Esophagus muscularis mucosa (tissue), 4 donors: Measurements from ENCODE around the gene AFF1. TPM values are rescaled to one million over a fixed set of nuclear protein-coding genes. Genes with fewer than 3 reads are reported as not detected.
"Not testable (repeated sequence)": the region's sequence is repeated elsewhere in the genome, so short reads cannot be mapped to it uniquely, and the experiment has no call there.

Experiments
- DNase-seq: peaks from one replicate; pipeline ENCODE4 v3.0.0-alpha.2; 2017; ENCODE audit errors: extremely low spot score
- H3K27ac ChIP-seq, 4 donors: fragments of 200-600 bp; sonication (generic); replicated peaks in 1 of 4; 1 replicate in 3 of 4; 2 replicates in 1 of 4; pipeline ENCODE4 v1.5.1; 2016 to 2019; ENCODE audit warnings: mild to moderate bottlenecking in 1 of 4
- H3K27me3 ChIP-seq, 4 donors: fragments of 200-600 bp; sonication (generic); one replicate each; pipeline versions ENCODE4 v1.5.1 to v1.6.0; 2016 to 2019
- H3K36me3 ChIP-seq, 4 donors: fragments of 200-600 bp; sonication (generic); one replicate each; pipeline ENCODE4 v1.5.1; 2016 to 2019
- H3K4me1 ChIP-seq, 4 donors: fragments of 200-600 bp; sonication (generic); one replicate each; pipeline ENCODE4 v1.5.1; 2016 to 2019
- H3K4me3 ChIP-seq, 4 donors: fragments of 200-600 bp; sonication (generic); 1 replicate in 2 of 4; 2 replicates in 2 of 4; pipeline ENCODE4 v1.5.1; 2016 to 2019; ENCODE audit warnings: mild to moderate bottlenecking in 4 of 4, moderate library complexity in 1 of 4
- H3K9me3 ChIP-seq, 4 donors: fragments of 200-600 bp; sonication (generic); 1 replicate in 3 of 4; 2 replicates in 1 of 4; pipeline ENCODE4 v1.5.1; 2016 to 2019
- CTCF ChIP-seq, 3 experiments: fragments of 200-600 bp in 2 of 3; fragments of 450-650 bp in 1 of 3; sonication (generic) in 2 of 3; IDR thresholded peaks; one replicate each; pipeline ENCODE4 v1.5.1; 2017 to 2019; ENCODE audit warnings: antibody characterized with exemption in 3 of 3, mild to moderate bottlenecking in 2 of 3, moderate library complexity in 1 of 3
- EP300 ChIP-seq: sonication (generic); formaldehyde crosslinking; IDR thresholded peaks from one replicate; pipeline ENCODE4 v1.6.1; 2017; ENCODE audit warnings: antibody characterized with exemption
- POLR2A ChIP-seq: fragments of 450-650 bp; IDR thresholded peaks from one replicate; pipeline ENCODE4 v1.6.1; 2017; ENCODE audit warnings: antibody characterized with exemption, moderate library complexity, mild to moderate bottlenecking, low read depth
- POLR2AphosphoS5 ChIP-seq, 2 donors: sonication (generic); formaldehyde crosslinking; IDR thresholded peaks; one replicate each; pipeline ENCODE4 v1.6.1; 2017; ENCODE audit warnings: antibody characterized with exemption in 2 of 2
- WGBS: methylation state at CpG from one replicate; pipeline ENCODE4 v1.1.5; 2018; 5-methylcytosine and 5-hydroxymethylcytosine counted together
- intact Hi-C: fragments of 100-400 bp; cut with DNase I; formaldehyde crosslinking; loops from one replicate; pipeline ENCODE4 v1.15.1; 2023
- total RNA-seq, 4 donors: library from RNA; depleted of rRNA; stranded (reverse); fragments of >200 nt; gene quantifications; one replicate each; pipeline versions ENCODE4 v1.1.0 to v1.2.1, GENCODE V29; 2016

The AFF1 gene
- total RNA-seq, 4 donors from 2014 or later: 53.6 to 85.2 (median 70.6) TPM

DNA sequence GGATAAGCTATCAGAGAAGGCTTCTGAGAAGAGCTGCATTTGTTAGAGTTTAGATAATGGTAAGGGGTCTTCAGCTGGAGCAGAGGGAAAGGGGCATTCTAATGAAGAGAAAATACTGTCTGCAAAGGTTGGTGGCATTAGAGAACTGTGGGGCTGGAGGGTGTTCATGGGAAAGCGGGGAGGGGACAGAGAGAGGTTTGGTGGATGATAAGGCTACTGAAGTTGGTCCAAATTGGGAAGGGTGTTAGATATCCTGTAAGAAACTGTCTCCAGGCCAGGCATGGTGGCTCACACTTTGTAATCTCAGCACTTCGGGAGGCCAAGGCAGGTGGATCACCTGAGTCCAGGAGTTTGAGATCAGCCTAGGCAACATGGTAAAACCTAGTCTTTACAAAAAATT, 59.9 kb downstream of the AFF1 start:
- DNase-seq: no peak
- no peak overlapping the region for H3K4me3 ChIP-seq
- no peaks in the 10 kb centered on the region for H3K9me3 ChIP-seq
- WGBS: 93% methylated on average over 2 of the region's 2 CpGs
- no peak overlapping the region for H3K27ac ChIP-seq
- no peak for TF ChIP-seq CTCF (IDR thresholded peaks at IDR 0.05)
- TF ChIP-seq EP300: no peak
- no peak for TF ChIP-seq POLR2A
- no peak for TF ChIP-seq POLR2AphosphoS5 (IDR thresholded peaks at IDR 0.05)
- no peaks in the 10 kb centered on the region for H3K27me3 ChIP-seq
- peaks cover 15 to 18% (median 16%) of the 10 kb centered on the region in 4 donors for H3K4me1 ChIP-seq
- intact Hi-C loops: no loop called here
- H3K36me3 ChIP-seq: no peaks in the 10 kb centered on the region

GRCh38 chr4:86996510-86996909, 61.7 kb downstream of the AFF1 start:
- intact Hi-C loops: not testable (repeated sequence)

GRCh38 chr4:86999136-86999643, 64.4 kb downstream of the AFF1 start:
- H3K27me3 ChIP-seq: no peaks in the 10 kb centered on the region
- peak overlapping the region; percentile 26 to 55 (median 37) for H3K27ac ChIP-seq
- H3K9me3 ChIP-seq: no peaks in the 10 kb centered on the region
- no peak for DNase-seq
- 44% methylated on average over 1 of the region's 1 CpG for WGBS
- no peak overlapping the region for H3K4me3 ChIP-seq
- H3K4me1 ChIP-seq: peaks cover 20 to 37% (median 24%) of the 10 kb centered on the region in 4 donors
- H3K36me3 ChIP-seq: no peaks in the 10 kb centered on the region
- intact Hi-C loops: no loop called here
- TF ChIP-seq CTCF (IDR thresholded peaks at IDR 0.05): no peak
- TF ChIP-seq EP300: no peak
- TF ChIP-seq POLR2AphosphoS5 (IDR thresholded peaks at IDR 0.05): no peak
- no peak for TF ChIP-seq POLR2A

More at GRCh38 chr4:86996510-86996909, 61.7 kb downstream of the AFF1 start:
- WGBS: 87% methylated on average over 3 of the region's 6 CpGs
- H3K4me1 ChIP-seq: peaks cover 23 to 35% (median 28%) of the 10 kb centered on the region in 4 donors
- DNase-seq, H3K36me3 ChIP-seq, H3K27ac ChIP-seq, H3K4me3 ChIP-seq, H3K9me3 ChIP-seq, H3K27me3 ChIP-seq: not testable (repeated sequence)

DNA sequence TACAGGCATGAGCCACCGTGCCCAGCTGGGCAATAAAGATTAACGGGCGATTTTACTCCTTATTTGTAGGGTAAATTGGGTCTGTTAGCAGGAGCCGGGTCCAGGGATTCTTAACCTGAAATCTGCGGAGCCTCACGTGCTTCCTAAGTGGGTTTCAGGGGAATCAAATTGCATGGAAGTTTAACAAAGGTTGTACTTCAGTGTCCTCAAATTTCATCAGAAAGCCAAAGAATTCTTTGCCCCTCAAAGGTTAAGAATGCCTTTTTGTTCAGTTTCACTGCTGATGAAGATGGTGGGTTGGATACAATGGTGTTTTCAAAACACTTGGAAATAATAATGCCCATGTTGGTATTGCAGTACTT, 67.9 kb downstream of the AFF1 start:
- H3K27me3 ChIP-seq: no peaks in the 10 kb centered on the region
- TF ChIP-seq POLR2A: no peak
- no peak for TF ChIP-seq CTCF (IDR thresholded peaks at IDR 0.05)
- TF ChIP-seq EP300: no peak
- H3K27ac ChIP-seq: no peak overlapping the region
- WGBS: 96% methylated on average over 6 of the region's 6 CpGs
- no peak for DNase-seq
- H3K36me3 ChIP-seq: no peaks in the 10 kb centered on the region
- intact Hi-C loops: no loop called here
- H3K9me3 ChIP-seq: no peaks in the 10 kb centered on the region
- H3K4me3 ChIP-seq: no peak overlapping the region
- peaks cover 23 to 52% (median 36%) of the 10 kb centered on the region in 4 donors for H3K4me1 ChIP-seq

GRCh38 chr4:87003266-87003665, 68.5 kb downstream of the AFF1 start:
- Histone ChIP-seq H3K4me1 (peaks cover 23 to 49% (median 37%) of the 10 kb centered on the region in 4 donors), H3K36me3 (no peaks in the 10 kb centered on the region), H3K4me3 (no peak overlapping the region), H3K9me3 (no peaks in the 10 kb centered on the region), H3K27ac (no peak overlapping the region), H3K27me3 (no peaks in the 10 kb centered on the region)
- DNase-seq: no peak
- TF ChIP-seq CTCF (IDR thresholded peaks at IDR 0.05): no peak
- no peak for TF ChIP-seq EP300
- TF ChIP-seq POLR2A: no peak
- no peak for TF ChIP-seq POLR2AphosphoS5 (IDR thresholded peaks at IDR 0.05)
- WGBS: 92% methylated on average over 2 of the region's 2 CpGs
- intact Hi-C loops: no loop called here
